Measurements from ENCODE around the gene RIF1. TPM values are rescaled to one million over a fixed set of nuclear protein-coding genes. Genes with fewer than 3 reads are reported as not detected.
A peak's percentile ranks its signal among the peaks of the same experiment; 100 is the strongest.

Gene RIF1
- polyA plus RNA-seq, 1 of the 3 experiments (the other 2 are of a cell fraction) = 2.4 TPM

DNA sequence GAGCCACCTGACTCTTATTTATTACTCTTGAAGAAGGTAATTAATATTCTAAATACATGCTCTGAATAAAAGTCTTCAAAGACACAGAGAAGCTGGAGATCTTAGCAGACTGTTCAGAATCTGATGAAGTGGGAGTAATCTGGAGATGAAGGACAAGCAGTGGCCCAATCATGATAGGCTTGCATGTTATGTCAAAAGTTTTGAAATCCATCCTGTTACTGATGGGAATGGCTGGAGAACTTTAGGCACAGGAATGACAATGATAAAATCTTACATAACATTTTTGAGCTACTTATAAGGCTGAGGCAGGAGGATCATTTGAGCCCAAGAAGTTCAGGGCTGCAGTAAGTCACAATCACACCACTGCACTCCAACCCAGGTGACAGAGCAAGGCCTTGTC is 2.4 kb upstream of the RIF1 start (continued):
- TF ChIP-seq, protein P1, sequence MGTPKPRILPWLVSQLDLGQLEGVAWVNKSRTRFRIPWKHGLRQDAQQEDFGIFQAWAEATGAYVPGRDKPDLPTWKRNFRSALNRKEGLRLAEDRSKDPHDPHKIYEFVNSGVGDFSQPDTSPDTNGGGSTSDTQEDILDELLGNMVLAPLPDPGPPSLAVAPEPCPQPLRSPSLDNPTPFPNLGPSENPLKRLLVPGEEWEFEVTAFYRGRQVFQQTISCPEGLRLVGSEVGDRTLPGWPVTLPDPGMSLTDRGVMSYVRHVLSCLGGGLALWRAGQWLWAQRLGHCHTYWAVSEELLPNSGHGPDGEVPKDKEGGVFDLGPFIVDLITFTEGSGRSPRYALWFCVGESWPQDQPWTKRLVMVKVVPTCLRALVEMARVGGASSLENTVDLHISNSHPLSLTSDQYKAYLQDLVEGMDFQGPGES (IDR thresholded peaks at IDR 0.05; ENCODE audit: low read depth, low read length) = no peak
- TF ChIP-seq CHD2 (IDR thresholded peaks at IDR 0.05; ENCODE audit: low read length, partially characterized antibody) = no peak
- no peak for TF ChIP-seq USF1 (IDR thresholded peaks at IDR 0.05; ENCODE audit: borderline replicate concordance, low read depth)
- no peak for TF ChIP-seq NFIC (IDR thresholded peaks at IDR 0.05; ENCODE audit: borderline replicate concordance)
- no peak for TF ChIP-seq TEAD4 (IDR thresholded peaks at IDR 0.05; ENCODE audit: borderline replicate concordance, insufficient read depth)
- no peak for TF ChIP-seq RXRA (IDR thresholded peaks at IDR 0.05; ENCODE audit: borderline replicate concordance, low read depth)
- no peak for TF ChIP-seq GATA2 (CRISPR knock-in tag; IDR thresholded peaks at IDR 0.05)
- no peak for TF ChIP-seq TCF12 (IDR thresholded peaks at IDR 0.05)
- no peak for TF ChIP-seq CTCF (IDR thresholded peaks at IDR 0.05)

DNA sequence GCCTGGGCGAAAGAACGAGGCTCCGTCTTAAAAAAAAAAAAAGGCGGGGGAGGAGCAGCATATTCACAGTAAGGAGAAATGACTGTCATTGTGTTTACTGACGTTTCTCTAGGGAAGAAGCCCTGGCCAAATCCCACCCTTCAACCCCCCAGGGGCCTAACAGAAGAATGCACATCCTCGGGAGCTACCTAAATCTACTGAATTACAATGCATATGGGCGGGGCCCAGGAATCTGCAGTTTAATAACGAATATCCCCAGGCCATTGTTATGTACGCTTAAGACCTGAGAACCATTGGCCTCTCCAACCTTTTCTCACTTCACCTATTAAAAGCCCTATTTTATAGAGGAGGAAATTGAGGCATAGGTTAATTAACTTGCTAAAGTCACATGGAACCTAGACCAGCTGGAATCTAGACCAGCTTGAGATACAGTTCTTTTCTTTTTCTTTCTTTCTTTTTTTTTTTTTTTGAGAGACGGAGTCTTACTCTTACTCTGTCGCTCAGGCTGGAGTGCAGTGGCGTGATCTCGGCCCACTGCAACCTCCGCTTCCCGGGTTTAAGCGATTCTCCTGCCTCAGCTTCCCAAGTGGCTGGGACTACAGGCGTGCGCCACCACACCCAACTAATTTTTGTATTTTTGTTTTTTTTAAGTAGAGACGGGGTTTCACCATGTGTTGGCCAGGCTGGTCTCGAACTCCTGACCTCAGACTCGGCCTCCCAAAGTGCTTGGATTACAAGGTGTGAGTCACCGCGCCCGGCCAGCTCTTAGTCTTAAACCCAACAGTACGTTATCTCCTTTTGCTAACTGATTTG is 708 bp upstream of the RIF1 start:
- H3K27me3 ChIP-seq (ENCODE audit: insufficient read depth) = no peaks in the 10 kb centered on the region
- peaks cover 43% of the 10 kb centered on the region for H3K79me2 ChIP-seq (ENCODE audit: insufficient read depth)
- peaks cover 0 to 9% of the 10 kb centered on the region in 2 experiments; a peak in 3 of 4 replicates for H3K4me1 ChIP-seq (ENCODE audit: control insufficient read depth in 1 of 2, insufficient read depth in 2 of 2, low read depth in 1 of 2, low read length in 1 of 2)
- H3F3A ChIP-seq (replicated peaks; ENCODE audit: insufficient read depth) = no peaks in the 10 kb centered on the region
- peaks cover 11 to 25% of the 10 kb centered on the region in 2 experiments for H3K36me3 ChIP-seq (replicated peaks in 1 of 2; ENCODE audit: control insufficient read depth in 1 of 2, insufficient read depth in 2 of 2, low read length in 1 of 2)
- peak overlapping the region; percentile 95 for H2AFZ ChIP-seq (ENCODE audit: low read depth)
- H3K9ac ChIP-seq = peak overlapping the region; percentile 97; the same call in 1 of the 2 replicates
- no peak for TF ChIP-seq TAF1 (IDR thresholded peaks at IDR 0.05; ENCODE audit: borderline replicate concordance, low read depth, low read length)
- TF ChIP-seq, protein P1 (IDR thresholded peaks at IDR 0.05; ENCODE audit: low read depth, low read length) = no peak
- no peak for TF ChIP-seq EP300 (IDR thresholded peaks at IDR 0.05; ENCODE audit: borderline replicate concordance in 1 of 2, low read depth in 1 of 2, low read length in 1 of 2)
- TF ChIP-seq, protein P2, sequence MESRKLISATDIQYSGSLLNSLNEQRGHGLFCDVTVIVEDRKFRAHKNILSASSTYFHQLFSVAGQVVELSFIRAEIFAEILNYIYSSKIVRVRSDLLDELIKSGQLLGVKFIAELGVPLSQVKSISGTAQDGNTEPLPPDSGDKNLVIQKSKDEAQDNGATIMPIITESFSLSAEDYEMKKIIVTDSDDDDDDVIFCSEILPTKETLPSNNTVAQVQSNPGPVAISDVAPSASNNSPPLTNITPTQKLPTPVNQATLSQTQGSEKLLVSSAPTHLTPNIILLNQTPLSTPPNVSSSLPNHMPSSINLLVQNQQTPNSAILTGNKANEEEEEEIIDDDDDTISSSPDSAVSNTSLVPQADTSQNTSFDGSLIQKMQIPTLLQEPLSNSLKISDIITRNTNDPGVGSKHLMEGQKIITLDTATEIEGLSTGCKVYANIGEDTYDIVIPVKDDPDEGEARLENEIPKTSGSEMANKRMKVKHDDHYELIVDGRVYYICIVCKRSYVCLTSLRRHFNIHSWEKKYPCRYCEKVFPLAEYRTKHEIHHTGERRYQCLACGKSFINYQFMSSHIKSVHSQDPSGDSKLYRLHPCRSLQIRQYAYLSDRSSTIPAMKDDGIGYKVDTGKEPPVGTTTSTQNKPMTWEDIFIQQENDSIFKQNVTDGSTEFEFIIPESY (IDR thresholded peaks at IDR 0.05; ENCODE audit: borderline replicate concordance, low read depth) = no peak
- no peak for TF ChIP-seq FOXM1 (IDR thresholded peaks at IDR 0.05; ENCODE audit: low read depth)
- TF ChIP-seq RXRA (IDR thresholded peaks at IDR 0.05; ENCODE audit: borderline replicate concordance, low read depth) = no peak
- TF ChIP-seq SIN3A (IDR thresholded peaks at IDR 0.05; ENCODE audit: borderline replicate concordance, low read depth, low read length) = no peak
- no peak for TF ChIP-seq GABPA (IDR thresholded peaks at IDR 0.05; ENCODE audit: low read depth)
- no peak for TF ChIP-seq MEF2A (IDR thresholded peaks at IDR 0.05; ENCODE audit: borderline replicate concordance, low read depth)
- no peak for TF ChIP-seq RCOR1 (IDR thresholded peaks at IDR 0.05; ENCODE audit: low read length)
- no peak for TF ChIP-seq FOSL2 (IDR thresholded peaks at IDR 0.05; ENCODE audit: borderline replicate concordance, low read depth)
- no peak for TF ChIP-seq NFIC (IDR thresholded peaks at IDR 0.05; ENCODE audit: borderline replicate concordance)
- no peak for TF ChIP-seq RFX5 (IDR thresholded peaks at IDR 0.05; ENCODE audit: low read length)
- ChIA-PET CTCF (interaction anchor here (0.6 to 1.4 kb wide), 6 partner anchors 14 to 928 kb away, joined by 3 to 5 read pairs (median 4); no protein-coding TSS in a partner anchor), POLR2A (interaction anchor here (1.4 kb wide), 1 partner anchor 148 kb away, joined by 5 read pairs; no protein-coding TSS in a partner anchor)
- DNase-seq = no peak
- peak overlapping the region; percentile 7 to 91; a peak in 2 of 4 replicates for H3K27ac ChIP-seq (ENCODE audit: low read depth in 2 of 2, low read length in 1 of 2)
- H3K4me3 ChIP-seq (ENCODE audit: low read depth in 2 of 2, low read length in 1 of 2) = peak overlapping the region; percentile 82
- peaks cover 9% of the 10 kb centered on the region for H4K20me1 ChIP-seq (ENCODE audit: insufficient read depth)
- WGBS (ENCODE audit: low lambda C conversion rate) = 93% methylated on average over 25 of the region's 25 CpGs
- no peaks in the 10 kb centered on the region for H3K9me2 ChIP-seq
- 0 out of 2 replicates have a peak overlapping the region, but pooled peaks have one; percentile 82 for H3K4me2 ChIP-seq
- H3K9me3 ChIP-seq = no peaks in the 10 kb centered on the region
